DND-41 (cell line): Measurements from ENCODE around the gene SENP2.

Experiments used
- ATAC-seq: fragments of 200-7000 bp; cut with Tn5 transposase; 3 replicates; pipeline ENCODE4 v1.9.1; 2021; ENCODE audit warnings: low read depth; ENCODE audit not compliant: insufficient read depth
- DNase-seq: peaks from one replicate; pipeline ENCODE4 v3.0.0-alpha.2; 2020
- H2AFZ ChIP-seq: 2 replicates; pipeline ENCODE4 v1.6.0; 2012; ENCODE audit warnings: low read depth, low read length
- H3K27ac ChIP-seq: 2 replicates; pipeline ENCODE4 v1.5.1; 2012; ENCODE audit warnings: low read length, inconsistent platforms
- H3K27me3 ChIP-seq: fragments of 200-600 bp; sonication (generic); 2 replicates; pipeline ENCODE4 v1.6.0; 2012; ENCODE audit warnings: low read length, mild to moderate bottlenecking, inconsistent platforms; ENCODE audit not compliant: insufficient read depth, poor library complexity
- H3K36me3 ChIP-seq: 2 replicates; pipeline ENCODE4 v1.5.1; 2012; ENCODE audit warnings: low read length, inconsistent platforms; ENCODE audit not compliant: insufficient read depth
- H3K4me1 ChIP-seq: 2 replicates; pipeline ENCODE4 v1.5.1; 2012; ENCODE audit warnings: mild to moderate bottlenecking, low read length; ENCODE audit not compliant: insufficient read depth
- H3K4me2 ChIP-seq: 2 replicates; pipeline ENCODE4 v1.6.0; 2012; ENCODE audit warnings: mild to moderate bottlenecking, moderate library complexity, low read length, inconsistent platforms; ENCODE audit not compliant: insufficient read depth
- H3K4me3 ChIP-seq, 2 experiments: fragments of 200-600 bp in 1 of 2; shearing (Covaris generic) in 1 of 2; 2 replicates each; pipeline ENCODE4 v1.5.1; 2012 to 2016; ENCODE audit warnings: inconsistent platforms in 2 of 2, low read length in 2 of 2, mild to moderate bottlenecking in 2 of 2, low read depth in 1 of 2, moderate library complexity in 1 of 2
- H3K79me2 ChIP-seq: 2 replicates; pipeline ENCODE4 v1.6.0; 2012; ENCODE audit warnings: low read length, inconsistent platforms; ENCODE audit not compliant: insufficient read depth
- H3K9ac ChIP-seq: 2 replicates; pipeline ENCODE4 v1.6.0; 2012; ENCODE audit warnings: low read depth, mild to moderate bottlenecking, inconsistent platforms, low read length, moderate library complexity
- H3K9me3 ChIP-seq: 2 replicates; pipeline ENCODE4 v1.5.1; 2012; ENCODE audit warnings: low read length, moderate library complexity, mild to moderate bottlenecking, inconsistent platforms; ENCODE audit not compliant: insufficient read depth, severe bottlenecking
- H4K20me1 ChIP-seq: 2 replicates; pipeline ENCODE4 v1.6.0; 2012; ENCODE audit warnings: low read length; ENCODE audit not compliant: insufficient read depth
- CTCF ChIP-seq: IDR thresholded peaks from 2 replicates; pipeline ENCODE4 v1.5.1; 2012; ENCODE audit warnings: borderline replicate concordance, low read length, moderate library complexity, mild to moderate bottlenecking; ENCODE audit not compliant: poor library complexity, severe bottlenecking; ENCODE audit errors: extremely low read depth
- EZH2 ChIP-seq: IDR thresholded peaks from 3 replicates; pipeline ENCODE4 v1.6.1; 2012; ENCODE audit warnings: borderline replicate concordance, low read depth, mild to moderate bottlenecking, moderate library complexity, low read length, inconsistent platforms; ENCODE audit not compliant: severe bottlenecking

SENP2 gene

GRCh38 chr3:185540695-185541094, 45.4 kb upstream of the SENP2 start:
- H2AFZ ChIP-seq, result no peak overlapping the region
- ATAC-seq (no peak), DNase-seq (no peak)
- TF ChIP-seq EZH2, result no peak
- TF ChIP-seq CTCF, result no peak
- H3K27me3 ChIP-seq, result no peaks in the 10 kb centered on the region
- no peak overlapping the region for H3K4me3 ChIP-seq
- H3K4me1 ChIP-seq, result peaks cover 9% of the 10 kb centered on the region
- no peaks in the 10 kb centered on the region for H3K36me3 ChIP-seq
- no peaks in the 10 kb centered on the region for H4K20me1 ChIP-seq
- no peaks in the 10 kb centered on the region for H3K79me2 ChIP-seq
- H3K9ac ChIP-seq, result no peak overlapping the region
- H3K27ac ChIP-seq, result no peak overlapping the region
- H3K9me3 ChIP-seq, result no peaks in the 10 kb centered on the region
- H3K4me2 ChIP-seq, result no peak overlapping the region

- H3K27me3 ChIP-seq, result peaks cover 3% of the 10 kb centered on the region
- no peak for ATAC-seq
- no peak overlapping the region for H3K9ac ChIP-seq
- H3K4me1 ChIP-seq, result no peaks in the 10 kb centered on the region
- no peaks in the 10 kb centered on the region for H3K9me3 ChIP-seq
- no peak for TF ChIP-seq EZH2
- no peak for TF ChIP-seq CTCF
- H4K20me1 ChIP-seq, result no peaks in the 10 kb centered on the region
- H3K27ac ChIP-seq, result no peak overlapping the region
- no peaks in the 10 kb centered on the region for H3K79me2 ChIP-seq
- H3K36me3 ChIP-seq, result no peaks in the 10 kb centered on the region
- H3K4me2 ChIP-seq, result no peak overlapping the region
- H2AFZ ChIP-seq, result no peak overlapping the region
- H3K4me3 ChIP-seq, result no peak overlapping the region
- no peak for DNase-seq
Observed at GRCh38 chr3:185549122-185549521, 37.0 kb upstream of the SENP2 start.

GRCh38 chr3:185549651-185550111, 36.4 kb upstream of the SENP2 start:
- Histone ChIP-seq H2AFZ (no peak overlapping the region), H3K79me2 (no peaks in the 10 kb centered on the region), H3K4me2 (no peak overlapping the region), H3K9ac (no peak overlapping the region), H3K27me3 (peaks cover 3% of the 10 kb centered on the region), H3K36me3 (no peaks in the 10 kb centered on the region), H3K4me3 (no peak overlapping the region), H3K27ac (no peak overlapping the region), H4K20me1 (no peaks in the 10 kb centered on the region), H3K4me1 (no peaks in the 10 kb centered on the region), H3K9me3 (no peaks in the 10 kb centered on the region)
- TF ChIP-seq CTCF, result no peak
- TF ChIP-seq EZH2, result no peak
- no peak for ATAC-seq
- no peak for DNase-seq

GRCh38 chr3:185552358-185552877, 33.7 kb upstream of the SENP2 start, which contains the start of gene LIPH:
Gene LIPH (minus strand): TSS chr3:185552588. CDS start chr3:185552471, 117 bp downstream.
- no peak within 1 kb of the TSS for H3K4me3 ChIP-seq
- no peak within 1 kb of the TSS for H3K4me2 ChIP-seq
- H3K27ac ChIP-seq, result no peak within 1 kb of the TSS
- no peak within 1 kb of the TSS for H3K9ac ChIP-seq
- no peaks in the 10 kb centered on the region for H3K4me1 ChIP-seq
- peaks cover 3% of the 10 kb centered on the region for H3K27me3 ChIP-seq
- H3K79me2 ChIP-seq, result no peaks in the 10 kb centered on the region
- TF ChIP-seq CTCF (no peak), EZH2 (no peak)
- H3K36me3 ChIP-seq, result no peaks in the 10 kb centered on the region
- H2AFZ ChIP-seq, result no peak within 1 kb of the TSS
- ATAC-seq (no peak), DNase-seq (no peak)
- no peaks in the 10 kb centered on the region for H4K20me1 ChIP-seq
- no peaks in the 10 kb centered on the region for H3K9me3 ChIP-seq
